GM19455 (cell line): Measurements from ENCODE around the gene AFTPH.

Experiments used
- ATAC-seq: cut with Tn5 transposase; IDR thresholded peaks from one replicate; pipeline ENCODE4 v1.9.1; 2021; ENCODE audit not compliant: unreplicated experiment

Gene AFTPH

GRCh38 chr2:64627860-64628841 lies 104.0 kb downstream of the AFTPH start:
- no peak for ATAC-seq

- no peak for ATAC-seq
These were observed 105.2 kb downstream of the AFTPH start for GRCh38 chr2:64629329-64629781.

GRCh38 chr2:64629875-64630274 lies 105.7 kb downstream of the AFTPH start:
- no peak for ATAC-seq

- no peak for ATAC-seq
These were observed 106.6 kb downstream of the AFTPH start for GRCh38 chr2:64630752-64631151.

GRCh38 chr2:64631771-64632170 lies 107.6 kb downstream of the AFTPH start:
- ATAC-seq, result no peak

GRCh38 chr2:64632835-64633819 lies 109.0 kb downstream of the AFTPH start:
- ATAC-seq, result no peak

- ATAC-seq, result no peak
These were observed 110.5 kb downstream of the AFTPH start for GRCh38 chr2:64634345-64635267.

GRCh38 chr2:64635976-64636911 lies 112.1 kb downstream of the AFTPH start:
- peak; percentile 67 for ATAC-seq

GRCh38 chr2:64637000-64637635 lies 113.0 kb downstream of the AFTPH start:
- ATAC-seq, result peak; percentile 44

- no peak for ATAC-seq
These were observed 113.8 kb downstream of the AFTPH start for GRCh38 chr2:64637931-64638330.

- ATAC-seq, result no peak
These were observed 114.5 kb downstream of the AFTPH start for GRCh38 chr2:64638502-64639120.

- no peak for ATAC-seq
These were observed 115.6 kb downstream of the AFTPH start for GRCh38 chr2:64639691-64640090.

GRCh38 chr2:64640153-64641044 lies 116.3 kb downstream of the AFTPH start:
- ATAC-seq, result no peak

GRCh38 chr2:64641599-64641998 lies 117.5 kb downstream of the AFTPH start:
- no peak for ATAC-seq
